ENCODE data around the gene OR8G1.
"Not testable (repeated sequence)": the region's sequence is repeated elsewhere in the genome, so short reads cannot be mapped to it uniquely, and the experiment has no call there.

OR8G1 gene

GRCh38 chr11:124238512-124238911, 2.4 kb upstream of the OR8G1 start:
- DNase-seq, result no peak

- not testable (repeated sequence) for DNase-seq
These were observed 9.0 kb downstream of the OR8G1 start for GRCh38 chr11:124249869-124250268.

- no peak for DNase-seq
These were observed 15.2 kb downstream of the OR8G1 start, which contains the start of gene OR8G5 for GRCh38 chr11:124256076-124256475. TSS of gene OR8G5 (plus strand) at chr11:124256376. CDS start at chr11:124264932, 8,556 bp downstream.

- DNase-seq, result not testable (repeated sequence)
These were observed 24.1 kb downstream of the OR8G1 start for GRCh38 chr11:124265041-124265440.

- not testable (repeated sequence) for DNase-seq
These were observed 30.0 kb downstream of the OR8G1 start for GRCh38 chr11:124270886-124271285.

GRCh38 chr11:124274000-124274399, 33.1 kb downstream of the OR8G1 start:
- no peak for DNase-seq

GRCh38 chr11:124276081-124276480, 35.2 kb downstream of the OR8G1 start:
- no peak for DNase-seq

- no peak for DNase-seq
These were observed 36.3 kb downstream of the OR8G1 start for GRCh38 chr11:124277207-124277606.

- no peak for DNase-seq
These were observed 36.9 kb downstream of the OR8G1 start for GRCh38 chr11:124277804-124278203.

GRCh38 chr11:124278261-124278660, 37.4 kb downstream of the OR8G1 start:
- no peak for DNase-seq

GRCh38 chr11:124285610-124286344, 44.9 kb downstream of the OR8G1 start:
- no peak for DNase-seq

- no peak for DNase-seq
These were observed 53.8 kb downstream of the OR8G1 start for GRCh38 chr11:124294687-124295086.

GRCh38 chr11:124296016-124296415, 55.1 kb downstream of the OR8G1 start:
- no peak for DNase-seq

- no peak for DNase-seq
These were observed 57.0 kb downstream of the OR8G1 start for GRCh38 chr11:124297921-124298320.

- DNase-seq, result no peak
These were observed 60.7 kb downstream of the OR8G1 start for GRCh38 chr11:124301548-124301947.

- DNase-seq, result no peak
These were observed 61.6 kb downstream of the OR8G1 start for GRCh38 chr11:124302347-124303125.

Measured in NCI-H510A (cell line).